IMR-90 (cell line): ENCODE data around the gene BBS5. TPM values are rescaled to one million over a fixed set of nuclear protein-coding genes. Genes with fewer than 3 reads are reported as not detected.

Experiments
- ATAC-seq: fragments of 200-7000 bp; cut with Tn5 transposase; 2 replicates; pipeline ENCODE4 v1.9.1; 2020; ENCODE audit warnings: low read depth, mild to moderate bottlenecking, moderate library complexity
- BruUV-seq: library from RNA; stranded (reverse); fragments of 400-500 nt; replicated peaks from 2 replicates; lab custom pipeline; 2021; lab: Mats Ljungman, UMichigan
- CTCF ChIA-PET: fragments of 300-600 bp; formaldehyde crosslinking; extraction: SDS; loops from one replicate; lab custom pipeline; 2021; ENCODE audit warnings: antibody characterized with exemption; lab: Yijun Ruan, JAX
- POLR2A ChIA-PET: fragments of 300-600 bp; sonication (Branson Sonifier 250); formaldehyde crosslinking; loops from one replicate; lab custom pipeline; 2022; ENCODE audit warnings: antibody characterized with exemption; ENCODE audit not compliant: unreplicated experiment; lab: Charles Lee
- DNase-seq: peaks from one replicate; pipeline ENCODE4 v3.0.0; 2013
- H2AFZ ChIP-seq: replicated peaks from 2 replicates; pipeline ENCODE3; 2013; ENCODE audit warnings: low read length, mild to moderate bottlenecking; ENCODE audit not compliant: poor library complexity
- H2AK5ac ChIP-seq: 2 replicates; pipeline ENCODE4 v1.6.1; 2013; ENCODE audit warnings: low read depth, low read length, inconsistent platforms
- H2AK9ac ChIP-seq: replicated peaks from 2 replicates; pipeline ENCODE3; 2013; ENCODE audit warnings: mild to moderate bottlenecking, low read depth, low read length, moderate library complexity; ENCODE audit not compliant: poor library complexity
- H2BK120ac ChIP-seq: 2 replicates; pipeline ENCODE4 v1.6.1; 2013; ENCODE audit warnings: low read depth, low read length, inconsistent platforms
- H2BK15ac ChIP-seq: 3 replicates; pipeline ENCODE4 v1.6.1; 2013; ENCODE audit warnings: low read depth, low read length, inconsistent platforms
- H2BK20ac ChIP-seq: 2 replicates; pipeline ENCODE4 v1.6.1; 2013; ENCODE audit warnings: low read depth, mild to moderate bottlenecking, inconsistent platforms, low read length, moderate library complexity
- H2BK5ac ChIP-seq: 2 replicates; pipeline ENCODE4 v1.6.1; 2013; ENCODE audit warnings: mild to moderate bottlenecking, low read depth, low read length, inconsistent platforms; ENCODE audit not compliant: poor library complexity, severe bottlenecking
- H3K14ac ChIP-seq: replicated peaks from 2 replicates; pipeline ENCODE4 v1.6.1; 2013; ENCODE audit warnings: low read depth, low read length, inconsistent platforms
- H3K18ac ChIP-seq: 2 replicates; pipeline ENCODE4 v1.6.1; 2013; ENCODE audit warnings: low read depth, low read length, control low read depth
- H3K23ac ChIP-seq: 2 replicates; pipeline ENCODE4 v1.6.1; 2013; ENCODE audit warnings: low read depth, low read length, inconsistent platforms
- H3K27ac ChIP-seq: 2 replicates; pipeline ENCODE4 v1.5.1; 2013; ENCODE audit warnings: mild to moderate bottlenecking, control low read depth, low read length; ENCODE audit not compliant: insufficient read depth
- H3K27me3 ChIP-seq: 2 replicates; pipeline ENCODE4 v1.6.1; 2013; ENCODE audit warnings: low read length; ENCODE audit not compliant: control insufficient read depth, insufficient read depth
- H3K36me3 ChIP-seq: 2 replicates; pipeline ENCODE4 v1.6.1; 2013; ENCODE audit warnings: low read length, mixed read lengths; ENCODE audit not compliant: control insufficient read depth, insufficient read depth
- H3K4ac ChIP-seq: 2 replicates; pipeline ENCODE4 v1.6.1; 2013; ENCODE audit warnings: low read depth, low read length, inconsistent platforms
- H3K4me1 ChIP-seq: 2 replicates; pipeline ENCODE4 v1.6.1; 2013; ENCODE audit warnings: low read length, mixed read lengths; ENCODE audit not compliant: control insufficient read depth, insufficient read depth
- H3K4me2 ChIP-seq: 2 replicates; pipeline ENCODE4 v1.6.1; 2013; ENCODE audit warnings: low read depth, mild to moderate bottlenecking, control low read depth, low read length, moderate library complexity
- H3K4me3 ChIP-seq: 2 replicates; pipeline ENCODE4 v1.5.1; 2013; ENCODE audit warnings: low read depth, mild to moderate bottlenecking, control low read depth, low read length, moderate library complexity; ENCODE audit not compliant: insufficient read depth
- H3K56ac ChIP-seq: 2 replicates; pipeline ENCODE4 v1.6.1; 2013; ENCODE audit warnings: low read length, inconsistent platforms; ENCODE audit not compliant: insufficient read depth; ENCODE audit errors: extremely low read depth
- H3K79me1 ChIP-seq, 2 experiments: 2 replicates each; pipeline ENCODE4 v1.6.1; 2013; ENCODE audit warnings: low read length in 2 of 2, inconsistent platforms in 1 of 2, low read depth in 1 of 2
- H3K9ac ChIP-seq: 2 replicates; pipeline ENCODE4 v1.6.1; 2013; ENCODE audit warnings: low read depth, low read length, control low read depth
- H3K9me1 ChIP-seq: 2 replicates; pipeline ENCODE4 v1.6.1; 2013; ENCODE audit warnings: low read length, inconsistent platforms; ENCODE audit not compliant: insufficient read depth
- H3K9me3 ChIP-seq: 2 replicates; pipeline ENCODE4 v1.6.1; 2013; ENCODE audit warnings: low read length; ENCODE audit not compliant: control insufficient read depth, insufficient read depth
- H4K20me1 ChIP-seq: 2 replicates; pipeline ENCODE4 v1.6.1; 2013; ENCODE audit warnings: low read length, inconsistent platforms; ENCODE audit not compliant: insufficient read depth
- H4K5ac ChIP-seq: 2 replicates; pipeline ENCODE4 v1.6.1; 2013; ENCODE audit warnings: mild to moderate bottlenecking, low read depth, low read length, control low read depth
- H4K8ac ChIP-seq, 2 experiments: 2 replicates each; pipeline ENCODE4 v1.6.1; 2013; ENCODE audit warnings: low read depth in 2 of 2, low read length in 2 of 2, control low read depth in 1 of 2, inconsistent platforms in 1 of 2
- H4K91ac ChIP-seq: 2 replicates; pipeline ENCODE4 v1.6.1; 2013; ENCODE audit warnings: low read depth, low read length, inconsistent platforms; ENCODE audit not compliant: insufficient read depth
- BHLHE40 ChIP-seq: fragments of 150-350 bp; IDR thresholded peaks from 2 replicates; pipeline ENCODE4 v1.6.1; 2016; ENCODE audit warnings: mild to moderate bottlenecking, low read depth, low read length
- CEBPB ChIP-seq: IDR thresholded peaks from 2 replicates; pipeline ENCODE4 v1.6.1; 2012; ENCODE audit warnings: low read depth, low read length, improper control_type of control experiment
- CHD1 ChIP-seq: IDR thresholded peaks from 2 replicates; pipeline ENCODE4 v1.6.1; 2012; ENCODE audit warnings: low read depth, low read length, improper control_type of control experiment
- CTCF ChIP-seq: conservative IDR thresholded peaks from 2 replicates; pipeline ENCODE4 v1.5.1; 2012; ENCODE audit warnings: mild to moderate bottlenecking, low read depth, low read length, improper control_type of control experiment
- ELK1 ChIP-seq: fragments of 150-350 bp; IDR thresholded peaks from 2 replicates; pipeline ENCODE4 v1.6.1; 2016; ENCODE audit warnings: low read depth, mild to moderate bottlenecking, low read length, moderate library complexity, borderline replicate concordance
- FOS ChIP-seq: fragments of 150-350 bp; IDR thresholded peaks from 2 replicates; pipeline ENCODE4 v1.6.1; 2016; ENCODE audit warnings: low read depth, low read length
- MAFK ChIP-seq: IDR thresholded peaks from 2 replicates; pipeline ENCODE4 v1.6.1; 2012; ENCODE audit warnings: low read depth, low read length, improper control_type of control experiment
- MAZ ChIP-seq: IDR thresholded peaks from 2 replicates; pipeline ENCODE4 v1.6.1; 2012; ENCODE audit warnings: low read depth, mild to moderate bottlenecking, low read length, improper control_type of control experiment, moderate library complexity, borderline replicate concordance
- MXI1 ChIP-seq: IDR thresholded peaks from 2 replicates; pipeline ENCODE4 v1.6.1; 2012; ENCODE audit warnings: low read depth, mild to moderate bottlenecking, low read length, moderate library complexity, borderline replicate concordance
- NFE2L2 ChIP-seq: fragments of 150-350 bp; IDR thresholded peaks from 2 replicates; pipeline ENCODE4 v1.6.1; 2016; ENCODE audit warnings: low read depth, mild to moderate bottlenecking, low read length
- POLR2A ChIP-seq: IDR thresholded peaks from 2 replicates; pipeline ENCODE4 v1.6.1; 2012; ENCODE audit warnings: mild to moderate bottlenecking, low read depth, low read length
- RAD21 ChIP-seq: IDR thresholded peaks from 2 replicates; pipeline ENCODE4 v1.6.1; 2012; ENCODE audit warnings: low read length, improper control_type of control experiment
- RCOR1 ChIP-seq: IDR thresholded peaks from 2 replicates; pipeline ENCODE4 v1.6.1; 2012; ENCODE audit warnings: mild to moderate bottlenecking, low read length, improper control_type of control experiment; ENCODE audit not compliant: insufficient replicate concordance
- RFX5 ChIP-seq: IDR thresholded peaks from 2 replicates; pipeline ENCODE4 v1.8.0; 2012; ENCODE audit warnings: low read depth, mild to moderate bottlenecking, low read length, moderate library complexity
- SMC3 ChIP-seq: fragments of 150-350 bp; IDR thresholded peaks from 2 replicates; pipeline ENCODE4 v1.6.1; 2016; ENCODE audit warnings: low read depth, mild to moderate bottlenecking, antibody characterized with exemption, low read length, moderate library complexity
- USF2 ChIP-seq: fragments of 150-350 bp; IDR thresholded peaks from 2 replicates; pipeline ENCODE4 v1.6.1; 2017; ENCODE audit warnings: mild to moderate bottlenecking, antibody characterized with exemption, low read length, low read depth
- dilution Hi-C: fragments of 300-500 bp; cut with HindIII; formaldehyde crosslinking; loops from one replicate; pipeline ENCODE4 v1.14.3; 2018; ENCODE audit warnings: low sequenced_read_pairs; ENCODE audit not compliant: unreplicated experiment
- in situ Hi-C: fragments of 300-500 bp; cut with MboI; formaldehyde crosslinking; loops from 3 replicates; pipeline ENCODE4 v1.14.3; 2019; ENCODE audit warnings: low sequenced_read_pairs, inconsistent platforms, mixed read lengths
- intact Hi-C: fragments of 100-400 bp; cut with micrococcal nuclease; formaldehyde crosslinking; loops from 2 replicates; pipeline ENCODE4 v1.10.0; 2022
- polyA plus RNA-seq, 3 experiments: library from polyadenylated mRNA; depleted of rRNA; stranded (reverse); fragments of >200 nt; gene quantifications; 2 replicates each; pipeline ENCODE4 v1.2.3, GENCODE V29; 2012; ENCODE audit warnings: low replicate concordance in 1 of 3
- total RNA-seq: library from RNA; depleted of rRNA; stranded (reverse); fragments of >200 nt; gene quantifications from 2 replicates; pipeline ENCODE4 v1.2.3, GENCODE V29; 2012

Gene BBS5
- total and polyA plus RNA-seq, 2 of the 4 experiments (the other 2 are of a cell fraction) = 1.4 to 4.1 TPM

GRCh38 chr2:169486487-169486886 lies 7.2 kb downstream of the BBS5 start:
- H3K4me2 ChIP-seq = no peak overlapping the region
- DNase-seq = no peak
- dilution Hi-C loops = no loop called here

More at GRCh38 chr2:169486487-169486886, 7.2 kb downstream of the BBS5 start:
- Histone ChIP-seq H4K91ac (no peak overlapping the region), H3K4me1 (no peaks in the 10 kb centered on the region), H3K4me3 (no peak overlapping the region), H3K4ac (no peak overlapping the region), H4K20me1 (no peaks in the 10 kb centered on the region), H4K8ac (no peak overlapping the region), H2AK9ac (no peak overlapping the region), H2BK120ac (no peak overlapping the region), H3K27me3 (no peaks in the 10 kb centered on the region), H3K18ac (no peak overlapping the region), H3K36me3 (peaks cover 3% of the 10 kb centered on the region; the same call in 1 of the 2 replicates), H3K79me1 (no peaks in the 10 kb centered on the region), H3K27ac (no peak overlapping the region), H2AK5ac (no peak overlapping the region), H2BK15ac (no peak overlapping the region), H3K9ac (no peak overlapping the region), H2BK5ac (no peak overlapping the region), H4K5ac (no peak overlapping the region), H3K56ac (no peak overlapping the region), H3K14ac (no peak overlapping the region), H3K9me1 (no peaks in the 10 kb centered on the region), H3K9me3 (no peaks in the 10 kb centered on the region), H2AFZ (no peak overlapping the region), H3K23ac (no peak overlapping the region), H2BK20ac (no peak overlapping the region)
- ATAC-seq = no peak
- intact Hi-C loops = no loop called here
- POLR2A ChIA-PET = no interaction called here
- TF ChIP-seq NFE2L2 (no peak), MAZ (no peak), MAFK (no peak), FOS (no peak), SMC3 (no peak), CEBPB (no peak), USF2 (no peak), MXI1 (no peak), RAD21 (no peak), RCOR1 (no peak), ELK1 (no peak), RFX5 (no peak), BHLHE40 (no peak), CTCF (no peak), POLR2A (no peak), CHD1 (no peak)
- CTCF ChIA-PET = no interaction called here
- in situ Hi-C loops = no loop called here
- no TSS peak for BruUV-seq
